HG03342 (cell line): Measurements from ENCODE around the gene CHST3.
"Not testable (repeated sequence)": the region's sequence is repeated elsewhere in the genome, so short reads cannot be mapped to it uniquely, and the experiment has no call there.

Experiments
- ATAC-seq: cut with Tn5 transposase; IDR thresholded peaks from one replicate; pipeline ENCODE4 v1.9.1; 2021; ENCODE audit warnings: mild to moderate bottlenecking, moderate library complexity; ENCODE audit not compliant: unreplicated experiment

Gene CHST3

GRCh38 chr10:71948496-71949067 is 15.6 kb upstream of the CHST3 start:
- ATAC-seq = no peak

- no peak for ATAC-seq
Measured at GRCh38 chr10:71950683-71951082, 13.5 kb upstream of the CHST3 start.

GRCh38 chr10:71952745-71953144 is 11.4 kb upstream of the CHST3 start:
- no peak for ATAC-seq

GRCh38 chr10:71957546-71958275 is 6.5 kb upstream of the CHST3 start:
- ATAC-seq = no peak

- ATAC-seq = no peak
Measured at GRCh38 chr10:71959526-71959925, 4.7 kb upstream of the CHST3 start.

- ATAC-seq = no peak
Measured at GRCh38 chr10:71961831-71962230, 2.4 kb upstream of the CHST3 start.

GRCh38 chr10:71962901-71963300 is 1.3 kb upstream of the CHST3 start:
- no peak for ATAC-seq

- no peak for ATAC-seq
Measured at GRCh38 chr10:71963351-71964097, 671 bp upstream of the CHST3 start.

- no peak for ATAC-seq
Measured at GRCh38 chr10:71964743-71965515, 734 bp downstream of the CHST3 start.

GRCh38 chr10:71965623-71966022 is 1.4 kb downstream of the CHST3 start:
- ATAC-seq = no peak

- no peak for ATAC-seq
Measured at GRCh38 chr10:71966046-71967004, 2.1 kb downstream of the CHST3 start.

GRCh38 chr10:71967958-71968357 is 3.8 kb downstream of the CHST3 start:
- ATAC-seq = not testable (repeated sequence)

GRCh38 chr10:71968553-71969474 is 4.6 kb downstream of the CHST3 start:
- ATAC-seq = no peak

- no peak for ATAC-seq
Measured at GRCh38 chr10:71969929-71970328, 5.7 kb downstream of the CHST3 start.

GRCh38 chr10:71970331-71970730 is 6.1 kb downstream of the CHST3 start:
- ATAC-seq = no peak

GRCh38 chr10:71970869-71971268 is 6.7 kb downstream of the CHST3 start:
- ATAC-seq = no peak

- no peak for ATAC-seq
Measured at GRCh38 chr10:71971311-71971731, 7.1 kb downstream of the CHST3 start.

- ATAC-seq = no peak
Measured at GRCh38 chr10:71971769-71972555, 7.8 kb downstream of the CHST3 start.
